Adrenal gland (tissue), 19 donors: ENCODE data around the gene IDS. TPM values are rescaled to one million over a fixed set of nuclear protein-coding genes. Genes with fewer than 3 reads are reported as not detected.
"Not testable (repeated sequence)": the region's sequence is repeated elsewhere in the genome, so short reads cannot be mapped to it uniquely, and the experiment has no call there.

ENCODE experiments used
- DNase-seq, 7 donors: peaks; one replicate each; pipeline ENCODE4 v3.0.0-alpha.2; 2019 to 2020
- H3K27ac ChIP-seq, 5 donors: fragments of 200-600 bp; sonication (generic) in 4 of 5; 1 replicate in 3 of 5; 2 replicates in 2 of 5; pipeline versions ENCODE4 v1.5.1 to v1.8.0; 2016 to 2020; ENCODE audit warnings: mild to moderate bottlenecking in 1 of 5
- H3K27me3 ChIP-seq: fragments of 200-600 bp; 2 replicates; pipeline ENCODE4 v1.8.0; 2021
- H3K36me3 ChIP-seq, 2 donors: fragments of 200-600 bp; replicated peaks in 1 of 2; 1 replicate in 1 of 2; 2 replicates in 1 of 2; pipeline versions ENCODE4 v1.5.1 to v1.8.0; 2018 to 2022
- H3K4me1 ChIP-seq, 2 donors: fragments of 200-600 bp; replicated peaks in 1 of 2; 1 replicate in 1 of 2; 2 replicates in 1 of 2; pipeline versions ENCODE4 v1.5.1 to v1.8.0; 2018 to 2021
- H3K4me3 ChIP-seq, 4 donors: fragments of 200-600 bp; sonication (generic) in 3 of 4; one replicate each; pipeline ENCODE4 v1.5.1; 2016 to 2018
- H3K9me3 ChIP-seq, 3 donors: fragments of 200-600 bp; sonication (generic) in 1 of 3; replicated peaks in 1 of 3; 1 replicate in 2 of 3; 2 replicates in 1 of 3; pipeline versions ENCODE4 v1.5.1 to v1.8.0; 2016 to 2021
- POLR2A ChIP-seq, 2 donors: fragments of 450-650 bp; IDR thresholded peaks; one replicate each; pipeline ENCODE4 v1.6.1; 2017; ENCODE audit warnings: antibody characterized with exemption in 2 of 2, mild to moderate bottlenecking in 2 of 2, moderate library complexity in 1 of 2
- WGBS, 4 donors: extraction: QIAGEN DNeasy Blood & Tissue Kit in 2 of 4; methylation state at CpG; one replicate each; pipeline versions ENCODE4 v1.1.5 to v1.1.7; 2013 to 2017; 5-methylcytosine and 5-hydroxymethylcytosine counted together
- intact Hi-C, 2 donors: fragments of 100-400 bp; cut with DNase I; formaldehyde crosslinking; loops; one replicate each; pipeline versions ENCODE4 v1.14.1 to v1.15.0; 2022 to 2023
- long read RNA-seq, 10 donors: library from polyadenylated mRNA in 3 of 10; unstranded in 2 of 10; stranded (forward) in 1 of 10; transcript quantifications; one replicate each; pipeline ENCODE4 v2.0.0 and lab custom pipeline, GENCODE V29; 2021 to 2026
- polyA plus RNA-seq, 3 donors: library from polyadenylated mRNA; stranded (reverse); fragments of 200-250 nt in 2 of 3; fragments of 350-450 nt in 1 of 3; fragmentation: Illumina TruSeq in 1 of 3; extraction: RNeasy Lipid Tissue Mini Kit (QIAGEN cat#74804) in 1 of 3; gene quantifications; one replicate each; pipeline ENCODE4 v1.2.3, GENCODE V29; 2013 to 2014
- total RNA-seq, 9 donors: library from RNA; depleted of rRNA in 4 of 9; stranded (reverse); fragments of >200 nt in 4 of 9; fragments of 120-200 nt in 1 of 9; fragmentation: NEBNext Ultra II Directional in 1 of 9; extraction: Animal tissue kit (Norgen Biotek cat#: 25700) in 1 of 9; gene quantifications; one replicate each; pipeline versions ENCODE4 v1.1.0 to v1.2.4, GENCODE V29; 2013 to 2023
- TF ChIP-seq, protein P1 (sequence below), 6 experiments: fragments of 450-650 bp in 4 of 6; fragments of 200-600 bp in 2 of 6; sonication (generic) in 1 of 6; IDR thresholded peaks; 1 replicate in 5 of 6; 2 replicates in 1 of 6; pipeline versions ENCODE4 v1.5.1 to v1.8.0; 2016 to 2021; ENCODE audit warnings: antibody characterized with exemption in 6 of 6, mild to moderate bottlenecking in 2 of 6, moderate library complexity in 1 of 6
- donor health status: healthy with polysubstance abuse.
- donor health status: Bipolar disorder and iron deficiency.
- donor health status: DM: yes; HTN: yes; CAD: no.
- donor health status: DM: no; HTN: no; CAD: no.
- donor health status: DM: no; HTN: no; CAD: no.
- donor health status: DM: yes; HTN: yes; CAD: no.

The IDS gene, protein sequence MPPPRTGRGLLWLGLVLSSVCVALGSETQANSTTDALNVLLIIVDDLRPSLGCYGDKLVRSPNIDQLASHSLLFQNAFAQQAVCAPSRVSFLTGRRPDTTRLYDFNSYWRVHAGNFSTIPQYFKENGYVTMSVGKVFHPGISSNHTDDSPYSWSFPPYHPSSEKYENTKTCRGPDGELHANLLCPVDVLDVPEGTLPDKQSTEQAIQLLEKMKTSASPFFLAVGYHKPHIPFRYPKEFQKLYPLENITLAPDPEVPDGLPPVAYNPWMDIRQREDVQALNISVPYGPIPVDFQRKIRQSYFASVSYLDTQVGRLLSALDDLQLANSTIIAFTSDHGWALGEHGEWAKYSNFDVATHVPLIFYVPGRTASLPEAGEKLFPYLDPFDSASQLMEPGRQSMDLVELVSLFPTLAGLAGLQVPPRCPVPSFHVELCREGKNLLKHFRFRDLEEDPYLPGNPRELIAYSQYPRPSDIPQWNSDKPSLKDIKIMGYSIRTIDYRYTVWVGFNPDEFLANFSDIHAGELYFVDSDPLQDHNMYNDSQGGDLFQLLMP
- total RNA-seq (10 to 100 TPM; 23.7 to 79.3 (median 50.9) TPM), polyA plus RNA-seq (10 to 100 TPM; 19.5 to 87.6 (median 34.8) TPM)
- long read RNA-seq, donor 1, full-length matches to known transcripts: 2 of 2 reads
- long read RNA-seq, donor 1, partial matches to known transcripts: 0 of 2 reads
- long read RNA-seq, donor 1, other reads (novel, unspliced or antisense): 0 of 2 reads
- long read RNA-seq, donor 2, full-length matches to known transcripts: 3 of 9 reads
- long read RNA-seq, donor 2, partial matches to known transcripts: 6 of 9 reads
- long read RNA-seq, donor 2, other reads (novel, unspliced or antisense): 0 of 9 reads
- long read RNA-seq, donor 3, full-length matches to known transcripts: 8 of 8 reads
- long read RNA-seq, donor 3, partial matches to known transcripts: 0 of 8 reads
- long read RNA-seq, donor 3, other reads (novel, unspliced or antisense): 0 of 8 reads
- long read RNA-seq, donor 4, full-length matches to known transcripts: 6 of 8 reads
- long read RNA-seq, donor 4, partial matches to known transcripts: 1 of 8 reads
- long read RNA-seq, donor 4, other reads (novel, unspliced or antisense): 1 of 8 reads
- long read RNA-seq, donor 5, full-length matches to known transcripts: 30 of 50 reads
- long read RNA-seq, donor 5, partial matches to known transcripts: 5 of 50 reads
- long read RNA-seq, donor 5, other reads (novel, unspliced or antisense): 15 of 50 reads
- long read RNA-seq, donor 6, full-length matches to known transcripts: 12 of 20 reads
- long read RNA-seq, donor 6, partial matches to known transcripts: 3 of 20 reads
- long read RNA-seq, donor 6, other reads (novel, unspliced or antisense): 5 of 20 reads
- long read RNA-seq, donor 7, full-length matches to known transcripts: 9 of 9 reads
- long read RNA-seq, donor 7, partial matches to known transcripts: 0 of 9 reads
- long read RNA-seq, donor 7, other reads (novel, unspliced or antisense): 0 of 9 reads
- long read RNA-seq, donor 8, full-length matches to known transcripts: 13 of 13 reads
- long read RNA-seq, donor 8, partial matches to known transcripts: 0 of 13 reads
- long read RNA-seq, donor 8, other reads (novel, unspliced or antisense): 0 of 13 reads
- long read RNA-seq, donor 9, full-length matches to known transcripts: 10 of 10 reads
- long read RNA-seq, donor 9, partial matches to known transcripts: 0 of 10 reads
- long read RNA-seq, donor 9, other reads (novel, unspliced or antisense): 0 of 10 reads
- long read RNA-seq, donor 10, full-length matches to known transcripts: 3 of 3 reads
- long read RNA-seq, donor 10, partial matches to known transcripts: 0 of 3 reads
- long read RNA-seq, donor 10, other reads (novel, unspliced or antisense): 0 of 3 reads

DNA sequence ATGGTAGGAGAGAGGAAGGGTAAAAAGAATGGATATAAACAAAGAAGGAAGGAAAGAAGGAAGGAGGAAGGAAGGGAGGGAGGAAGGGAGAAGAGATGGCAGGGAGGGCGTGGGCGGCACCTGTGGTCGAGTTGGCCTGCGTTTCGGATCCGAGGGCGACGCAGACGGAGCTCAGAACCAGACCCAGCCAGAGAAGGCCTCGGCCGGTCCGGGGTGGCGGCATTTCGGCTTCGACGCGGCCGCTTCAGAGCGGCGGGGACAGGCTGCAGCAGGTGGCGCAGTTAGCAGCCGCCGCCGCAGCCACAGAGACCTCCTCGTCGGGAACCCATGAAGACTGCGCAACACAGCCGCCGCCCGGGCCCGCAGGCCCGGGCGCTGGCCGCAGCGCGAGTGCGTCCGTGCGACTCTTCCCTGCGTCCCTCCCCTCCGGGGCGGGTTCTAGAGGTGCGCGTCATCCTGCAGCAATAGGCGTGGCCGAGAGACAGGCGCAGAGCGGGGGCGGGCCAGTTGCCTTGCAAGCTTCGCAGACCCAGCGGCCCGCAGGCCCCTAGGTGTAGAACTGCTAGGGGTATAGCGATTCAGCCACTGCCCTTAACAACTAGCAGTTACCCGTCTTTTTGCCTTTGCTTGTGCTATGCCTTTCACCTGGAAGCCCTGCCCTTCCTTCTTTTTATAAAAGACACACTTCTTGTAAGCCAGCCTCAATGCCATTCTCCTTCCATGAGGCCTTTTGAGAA lies at the start of gene IDS:
IDS (minus strand) TSS at position 392 of the 737 bp plus-strand sequence; CDS start at position 223, 169 bp downstream.
- Histone ChIP-seq H3K27ac (peak within 1 kb of the TSS in 4 of 5 donors; percentile 47 to 92 (median 83)), H3K4me3 (peak within 1 kb of the TSS in 3 of 4 donors; percentile 11 to 62 (median 25)), H3K27me3 (no peaks in the 10 kb centered on the region), H3K36me3 (peaks cover 0 to 15% of the 10 kb centered on the region in 2 donors), H3K4me1 (no peaks in the 10 kb centered on the region), H3K9me3 (no peaks in the 10 kb centered on the region)
- WGBS, 4 donors: 0 to 44% (median 15%) methylated on average over 14 to 51 of the region's 54 CpGs
- DNase-seq: peak; percentile 87 to 95 (median 90)
- intact Hi-C loops: no loop called here
- TF ChIP-seq, protein P1, sequence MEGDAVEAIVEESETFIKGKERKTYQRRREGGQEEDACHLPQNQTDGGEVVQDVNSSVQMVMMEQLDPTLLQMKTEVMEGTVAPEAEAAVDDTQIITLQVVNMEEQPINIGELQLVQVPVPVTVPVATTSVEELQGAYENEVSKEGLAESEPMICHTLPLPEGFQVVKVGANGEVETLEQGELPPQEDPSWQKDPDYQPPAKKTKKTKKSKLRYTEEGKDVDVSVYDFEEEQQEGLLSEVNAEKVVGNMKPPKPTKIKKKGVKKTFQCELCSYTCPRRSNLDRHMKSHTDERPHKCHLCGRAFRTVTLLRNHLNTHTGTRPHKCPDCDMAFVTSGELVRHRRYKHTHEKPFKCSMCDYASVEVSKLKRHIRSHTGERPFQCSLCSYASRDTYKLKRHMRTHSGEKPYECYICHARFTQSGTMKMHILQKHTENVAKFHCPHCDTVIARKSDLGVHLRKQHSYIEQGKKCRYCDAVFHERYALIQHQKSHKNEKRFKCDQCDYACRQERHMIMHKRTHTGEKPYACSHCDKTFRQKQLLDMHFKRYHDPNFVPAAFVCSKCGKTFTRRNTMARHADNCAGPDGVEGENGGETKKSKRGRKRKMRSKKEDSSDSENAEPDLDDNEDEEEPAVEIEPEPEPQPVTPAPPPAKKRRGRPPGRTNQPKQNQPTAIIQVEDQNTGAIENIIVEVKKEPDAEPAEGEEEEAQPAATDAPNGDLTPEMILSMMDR (IDR thresholded peaks at IDR 0.05): no peak
- TF ChIP-seq POLR2A (IDR thresholded peaks at IDR 0.05): peak; percentile 93 to 97

DNA sequence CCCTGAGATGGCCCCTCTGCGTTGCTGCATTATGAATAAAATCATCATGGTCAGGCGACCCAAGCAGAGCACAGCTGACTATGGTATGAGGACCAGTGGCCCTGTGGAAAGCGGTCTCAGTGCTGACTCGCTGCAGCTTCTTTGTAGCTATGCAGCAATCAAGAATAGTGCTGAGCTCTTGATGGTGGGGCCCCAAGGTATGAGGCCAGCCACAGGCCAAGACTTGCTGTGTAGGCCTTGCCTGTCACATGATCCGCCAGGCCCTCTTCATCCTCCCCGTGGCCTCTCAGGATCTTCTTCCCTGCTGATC lies 46.8 kb upstream of the IDS start:
- WGBS, 4 donors: 92 to 100% (median 97%) methylated on average over 2 of the region's 6 CpGs

DNA sequence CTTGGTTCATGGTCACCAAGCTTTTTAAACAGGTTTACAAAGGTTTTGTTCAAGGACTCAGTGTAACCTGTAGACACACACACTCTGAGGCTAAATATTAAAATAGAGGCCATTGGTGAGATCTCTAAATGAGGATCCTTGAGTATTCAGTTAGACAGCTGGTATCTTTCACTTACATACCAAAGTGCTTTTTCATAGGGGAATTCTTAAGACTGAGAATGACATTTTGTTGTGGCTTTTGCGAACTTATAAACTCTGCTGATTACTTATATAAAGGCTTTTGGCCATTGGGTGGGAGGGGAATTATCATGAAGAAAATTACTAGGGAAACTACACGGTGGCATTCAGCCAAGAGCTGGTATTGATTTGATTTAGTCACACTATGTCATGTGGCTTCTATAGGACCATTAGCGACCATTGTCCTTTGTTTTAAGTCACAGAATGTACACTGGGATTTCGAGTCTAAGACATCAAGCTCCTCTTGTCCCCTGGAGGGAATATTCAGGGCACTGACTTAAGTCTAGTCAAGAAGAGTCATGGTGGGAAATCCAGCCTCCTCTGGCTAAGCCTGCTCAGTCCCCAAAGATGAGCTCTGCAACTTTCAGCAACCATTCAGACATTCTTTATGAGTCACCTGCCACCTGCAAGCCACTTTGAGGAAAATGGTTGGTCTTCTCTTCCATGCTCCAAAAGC lies 46.3 kb upstream of the IDS start:
- WGBS, 4 donors: no CpG with 5 or more reads among the region's 4 CpGs
- H3K27me3 ChIP-seq, H3K4me1 ChIP-seq, DNase-seq, H3K9me3 ChIP-seq, intact Hi-C loops, H3K36me3 ChIP-seq, H3K27ac ChIP-seq, H3K4me3 ChIP-seq: not testable (repeated sequence)

More for the DNA sequence above, 46.8 kb upstream of the IDS start:
- H3K9me3 ChIP-seq, H3K27ac ChIP-seq, H3K4me1 ChIP-seq, H3K36me3 ChIP-seq, H3K27me3 ChIP-seq, intact Hi-C loops, DNase-seq, H3K4me3 ChIP-seq: not testable (repeated sequence)

DNA sequence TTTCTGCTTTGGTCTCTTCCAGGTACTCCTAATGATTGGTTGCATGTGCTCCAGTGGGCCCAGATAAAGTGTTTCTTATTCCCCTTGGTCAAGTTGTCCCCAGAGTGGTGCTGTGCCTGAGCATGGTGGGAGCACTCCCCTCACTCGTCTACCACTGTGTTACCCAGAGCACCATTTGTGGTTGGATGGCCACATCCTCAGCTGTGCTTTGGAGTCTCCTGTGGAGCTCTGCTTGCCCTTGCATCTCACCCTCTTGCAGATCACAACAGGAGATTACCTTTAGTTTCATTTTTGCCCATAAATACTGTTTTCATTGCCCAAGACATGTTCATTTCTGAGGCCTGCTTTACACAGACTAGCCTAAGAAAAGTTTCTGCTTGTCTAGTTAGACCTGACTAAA lies 45.3 kb upstream of the IDS start:
- intact Hi-C loops, H3K36me3 ChIP-seq, H3K9me3 ChIP-seq, H3K4me3 ChIP-seq, H3K27ac ChIP-seq, H3K4me1 ChIP-seq, H3K27me3 ChIP-seq, DNase-seq: not testable (repeated sequence)
- 40 to 100% (median 72%) methylated on average over 1 of the region's 1 CpG for WGBS, 4 donors

DNA sequence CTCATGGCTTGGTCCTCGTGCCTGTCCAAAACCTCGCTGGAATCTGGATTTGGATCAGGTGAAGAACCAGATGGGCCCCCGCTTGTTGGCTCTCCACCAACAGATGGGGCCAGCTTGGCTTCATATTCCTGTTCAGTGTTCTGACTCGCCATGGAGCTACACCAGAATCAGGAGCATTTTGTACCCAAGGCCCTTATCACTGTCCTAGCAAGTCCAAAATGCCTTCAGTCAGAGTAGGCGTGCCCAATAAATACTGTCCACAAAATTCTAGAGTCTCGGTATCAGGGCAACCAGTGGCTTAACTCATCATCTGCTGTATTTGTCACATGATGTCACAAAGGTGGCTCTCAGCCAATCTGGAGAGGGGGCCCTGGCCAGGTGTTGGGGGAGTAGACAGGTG lies 44.6 kb upstream of the IDS start, which contains the start of gene HSFX3:
HSFX3 (minus strand) TSS at position 224 of the 400 bp plus-strand sequence; CDS start at position 152, 72 bp downstream.
- H3K36me3 ChIP-seq, H3K27ac ChIP-seq, H3K4me1 ChIP-seq, intact Hi-C loops, H3K9me3 ChIP-seq, DNase-seq, H3K4me3 ChIP-seq, H3K27me3 ChIP-seq: not testable (repeated sequence)
- 80 to 100% methylated on average over 1 of the region's 6 CpGs; no CpG with 5 or more reads in 2 of the 4 donors for WGBS, 4 donors

DNA sequence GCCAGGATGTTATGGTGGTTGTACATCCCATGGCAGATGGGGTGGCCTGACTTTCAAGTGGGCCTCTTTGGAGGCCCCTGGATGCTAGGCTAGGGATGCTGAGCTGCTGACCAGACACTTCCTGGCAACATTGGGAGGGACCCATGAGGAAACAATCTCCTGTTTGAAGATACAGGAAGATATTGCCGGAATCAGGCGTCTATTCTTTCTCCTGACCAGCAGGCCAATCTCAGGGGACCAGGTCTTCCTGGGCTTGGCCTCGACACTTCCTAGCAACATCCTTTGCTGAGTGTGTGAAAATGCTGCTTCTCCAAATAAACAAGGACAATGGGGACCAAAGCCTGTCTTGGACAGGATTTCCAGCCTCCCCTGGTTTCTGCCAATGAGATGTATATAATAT lies 42.7 kb upstream of the IDS start:
- H3K27me3 ChIP-seq, intact Hi-C loops, H3K36me3 ChIP-seq, H3K27ac ChIP-seq, H3K4me3 ChIP-seq, H3K9me3 ChIP-seq, H3K4me1 ChIP-seq, DNase-seq: not testable (repeated sequence)
- WGBS, 4 donors: 40 to 80% methylated on average over 1 of the region's 3 CpGs; no CpG with 5 or more reads in 2 of the 4 donors

DNA sequence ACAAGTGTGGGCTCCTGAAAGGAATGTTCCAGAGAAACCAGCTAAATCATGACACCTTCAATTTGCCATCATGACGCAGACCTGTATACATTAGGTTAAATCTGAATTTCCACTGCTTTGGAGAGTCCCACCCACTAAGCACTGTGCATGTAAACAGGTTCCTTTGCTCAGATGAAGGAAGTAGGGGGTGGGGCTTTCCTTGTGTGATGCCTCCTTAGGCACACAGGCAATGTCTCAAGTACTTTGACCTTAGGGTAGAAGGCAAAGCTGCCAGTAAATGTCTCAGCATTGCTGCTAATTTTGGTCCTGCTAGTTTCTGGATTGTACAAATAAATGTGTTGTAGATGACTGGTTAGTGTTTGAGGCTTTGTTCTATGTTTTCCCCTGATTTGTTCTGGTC lies 41.9 kb upstream of the IDS start:
- H3K36me3 ChIP-seq, H3K4me1 ChIP-seq, H3K27ac ChIP-seq, H3K27me3 ChIP-seq, intact Hi-C loops, DNase-seq, H3K9me3 ChIP-seq, H3K4me3 ChIP-seq: not testable (repeated sequence)
- WGBS, 4 donors: 68 to 100% (median 92%) methylated on average over 1 of the region's 1 CpG
